Upper lobe of left lung (tissue), 6 donors: Measurements from ENCODE around the gene SORL1. TPM values are rescaled to one million over a fixed set of nuclear protein-coding genes. Genes with fewer than 3 reads are reported as not detected.
A peak's percentile ranks its signal among the peaks of the same experiment; 100 is the strongest.

Source experiments
- ATAC-seq, 2 donors: fragments of 200-7000 bp; cut with Tn5 transposase; one replicate each; pipeline ENCODE4 v1.9.1; 2022; ENCODE audit warnings: mild to moderate bottlenecking in 2 of 2, moderate library complexity in 2 of 2; ENCODE audit not compliant: low FRiP score in 2 of 2
- DNase-seq, 2 donors: peaks; one replicate each; pipeline ENCODE4 v3.0.0-alpha.2; 2019 to 2020
- H3K27ac ChIP-seq, 4 donors: fragments of 200-600 bp; sonication (generic); one replicate each; pipeline ENCODE4 v1.5.1; 2016 to 2019
- H3K27me3 ChIP-seq, 4 donors: fragments of 200-600 bp; sonication (generic); one replicate each; pipeline ENCODE4 v1.5.1; 2017 to 2019
- H3K36me3 ChIP-seq, 4 donors: fragments of 200-600 bp; sonication (generic); one replicate each; pipeline ENCODE4 v1.5.1; 2016 to 2019
- H3K4me1 ChIP-seq, 4 donors: fragments of 200-600 bp; sonication (generic); one replicate each; pipeline ENCODE4 v1.5.1; 2018 to 2019
- H3K4me3 ChIP-seq, 4 donors: fragments of 200-600 bp; sonication (generic); one replicate each; pipeline ENCODE4 v1.5.1; 2017 to 2019; ENCODE audit warnings: mild to moderate bottlenecking in 2 of 4, moderate library complexity in 1 of 4
- H3K9me3 ChIP-seq, 4 donors: fragments of 200-600 bp; sonication (generic); one replicate each; pipeline ENCODE4 v1.5.1; 2018 to 2019
- CTCF ChIP-seq, 6 experiments: fragments of 450-650 bp in 4 of 6; fragments of 200-600 bp in 2 of 6; sonication (generic) in 2 of 6; IDR thresholded peaks; one replicate each; pipeline ENCODE4 v1.5.1; 2016 to 2019; ENCODE audit warnings: antibody characterized with exemption in 6 of 6
- EP300 ChIP-seq, 4 donors: sonication (generic); formaldehyde crosslinking; IDR thresholded peaks; one replicate each; pipeline ENCODE4 v1.5.1; 2017; ENCODE audit warnings: antibody characterized with exemption in 4 of 4, control low read depth in 2 of 4
- POLR2A ChIP-seq, 4 donors: fragments of 450-650 bp; IDR thresholded peaks; one replicate each; pipeline ENCODE4 v1.5.1; 2016 to 2017; ENCODE audit warnings: antibody characterized with exemption in 4 of 4, mild to moderate bottlenecking in 2 of 4
- POLR2AphosphoS5 ChIP-seq, 2 donors: sonication (generic); formaldehyde crosslinking; IDR thresholded peaks; one replicate each; pipeline ENCODE4 v1.5.1; 2017; ENCODE audit warnings: antibody characterized with exemption in 2 of 2
- WGBS, 2 donors: methylation state at CpG; one replicate each; pipeline ENCODE4 v1.1.5; 2017 to 2018; 5-methylcytosine and 5-hydroxymethylcytosine counted together
- total RNA-seq, 6 donors: library from RNA; depleted of rRNA in 4 of 6; stranded (reverse); fragments of >200 nt in 4 of 6; gene quantifications; one replicate each; pipeline versions ENCODE4 v1.1.0 to v1.2.1, GENCODE V29; 2016 to 2021
- donor health status: DM: no; HTN: no; CAD: no; lungs with moderate emphysema.
- donor health status: DM: no; HTN: yes; CAD: no; lungs with severe emphysema.

SORL1 gene
- total RNA-seq, 6 donors from 2014 or later, result 33.3 to 85.9 (median 67.2) TPM

- ATAC-seq (no peak), DNase-seq (no peak)
- WGBS, 2 donors, result 52 to 61% methylated on average over 4 of the region's 4 CpGs
- Histone ChIP-seq H3K27ac (no peak overlapping the region), H3K36me3 (no peaks in the 10 kb centered on the region), H3K4me3 (no peak overlapping the region), H3K9me3 (no peaks in the 10 kb centered on the region), H3K27me3 (no peaks in the 10 kb centered on the region), H3K4me1 (peaks cover 4 to 14% (median 7%) of the 10 kb centered on the region in 4 donors)
- no peak for TF ChIP-seq CTCF (IDR thresholded peaks at IDR 0.05)
- no peak for TF ChIP-seq POLR2AphosphoS5 (IDR thresholded peaks at IDR 0.05)
- TF ChIP-seq EP300 (IDR thresholded peaks at IDR 0.05), result no peak
- TF ChIP-seq POLR2A (IDR thresholded peaks at IDR 0.05), result no peak
Observed at GRCh38 chr11:121446752-121447156, 5.4 kb upstream of the SORL1 start.

- peaks cover 9 to 21% (median 13%) of the 10 kb centered on the region in 4 donors for H3K4me1 ChIP-seq
- H3K27ac ChIP-seq, result peak overlapping the region in 3 of 4 donors; percentile 52 to 88 (median 78)
- H3K27me3 ChIP-seq, result no peaks in the 10 kb centered on the region
- no peak for ATAC-seq
- TF ChIP-seq POLR2A (IDR thresholded peaks at IDR 0.05) (no peak), EP300 (IDR thresholded peaks at IDR 0.05) (no peak), POLR2AphosphoS5 (IDR thresholded peaks at IDR 0.05) (no peak), CTCF (IDR thresholded peaks at IDR 0.05) (no peak)
- H3K9me3 ChIP-seq, result no peaks in the 10 kb centered on the region
- 95 to 97% methylated on average over 4 of the region's 4 CpGs for WGBS, 2 donors
- H3K4me3 ChIP-seq, result no peak overlapping the region
- DNase-seq, result no peak
- H3K36me3 ChIP-seq, result no peaks in the 10 kb centered on the region
Observed at GRCh38 chr11:121448011-121448410, 4.1 kb upstream of the SORL1 start.

- no peaks in the 10 kb centered on the region for H3K27me3 ChIP-seq
- 63 to 75% methylated on average over 3 of the region's 3 CpGs for WGBS, 2 donors
- H3K4me3 ChIP-seq, result no peak overlapping the region
- no peak for DNase-seq
- peaks cover 9 to 25% (median 13%) of the 10 kb centered on the region in 4 donors for H3K4me1 ChIP-seq
- no peaks in the 10 kb centered on the region for H3K9me3 ChIP-seq
- H3K36me3 ChIP-seq, result no peaks in the 10 kb centered on the region
- TF ChIP-seq CTCF (IDR thresholded peaks at IDR 0.05), result no peak
- peak in 1 of 2 donors; percentile 9 for TF ChIP-seq POLR2AphosphoS5 (IDR thresholded peaks at IDR 0.05)
- TF ChIP-seq EP300 (IDR thresholded peaks at IDR 0.05), result no peak
- TF ChIP-seq POLR2A (IDR thresholded peaks at IDR 0.05), result no peak
- H3K27ac ChIP-seq, result peak overlapping the region; percentile 56 to 88 (median 76)
- peak in 1 of 2 donors; percentile 49 for ATAC-seq
Observed at GRCh38 chr11:121448431-121448941, 3.6 kb upstream of the SORL1 start.

GRCh38 chr11:121449123-121449522, 3.0 kb upstream of the SORL1 start:
- H3K4me3 ChIP-seq, result no peak overlapping the region
- ATAC-seq (no peak), DNase-seq (no peak)
- no peaks in the 10 kb centered on the region for H3K36me3 ChIP-seq
- no peaks in the 10 kb centered on the region for H3K9me3 ChIP-seq
- H3K27ac ChIP-seq, result peak overlapping the region; percentile 56 to 88 (median 76)
- TF ChIP-seq POLR2A (IDR thresholded peaks at IDR 0.05) (no peak), EP300 (IDR thresholded peaks at IDR 0.05) (no peak), POLR2AphosphoS5 (IDR thresholded peaks at IDR 0.05) (no peak), CTCF (IDR thresholded peaks at IDR 0.05) (no peak)
- peaks cover 10 to 25% (median 14%) of the 10 kb centered on the region in 4 donors for H3K4me1 ChIP-seq
- H3K27me3 ChIP-seq, result no peaks in the 10 kb centered on the region
- 83 to 90% methylated on average over 3 to 4 of the region's 4 CpGs for WGBS, 2 donors

GRCh38 chr11:121449626-121450025, 2.5 kb upstream of the SORL1 start:
- peaks cover 10 to 25% (median 14%) of the 10 kb centered on the region in 4 donors for H3K4me1 ChIP-seq
- TF ChIP-seq CTCF (IDR thresholded peaks at IDR 0.05), result no peak
- TF ChIP-seq POLR2AphosphoS5 (IDR thresholded peaks at IDR 0.05), result no peak
- TF ChIP-seq EP300 (IDR thresholded peaks at IDR 0.05), result no peak
- no peak for TF ChIP-seq POLR2A (IDR thresholded peaks at IDR 0.05)
- WGBS, 2 donors, result 84 to 88% methylated on average over 2 of the region's 2 CpGs
- H3K9me3 ChIP-seq, result no peaks in the 10 kb centered on the region
- ATAC-seq (no peak), DNase-seq (no peak)
- no peaks in the 10 kb centered on the region for H3K27me3 ChIP-seq
- no peak overlapping the region for H3K4me3 ChIP-seq
- H3K27ac ChIP-seq, result peak overlapping the region; percentile 56 to 88 (median 76)
- no peaks in the 10 kb centered on the region for H3K36me3 ChIP-seq
